ENCODE results near the gene BOC.

GRCh38 chr3:113194823-113195401 is 16.4 kb upstream of the BOC start:
- TF ChIP-seq CTCF (IDR thresholded peaks at IDR 0.05) (no peak), POLR2A (IDR thresholded peaks at IDR 0.05) (no peak), EP300 (IDR thresholded peaks at IDR 0.05) (no peak)
